Kidney (tissue), 14 donors: ENCODE data around the gene ENPP3. TPM values are rescaled to one million over a fixed set of nuclear protein-coding genes. Genes with fewer than 3 reads are reported as not detected.

Experiments used
- DNase-seq, 5 donors: peaks; one replicate each; pipeline ENCODE4 v3.0.0-alpha.2; 2013 to 2020
- FAIRE-seq: peaks from 2 replicates; lab custom pipeline; 2012; peaks lifted over from hg19 to GRCh38; lab: Jason Lieb, UNC
- H3K27ac ChIP-seq, 2 donors: one replicate each; pipeline ENCODE4 v1.7.0; 2013; ENCODE audit warnings: low read depth in 2 of 2, low read length in 2 of 2, inconsistent platforms in 1 of 2
- H3K27me3 ChIP-seq: one replicate; pipeline ENCODE4 v1.7.1; 2013; ENCODE audit warnings: low read length, inconsistent platforms; ENCODE audit not compliant: control insufficient read depth, insufficient read depth
- H3K36me3 ChIP-seq, 3 donors: one replicate each; pipeline versions ENCODE4 v1.7.0 to v1.7.1; 2013; ENCODE audit warnings: low read length in 3 of 3, control low read depth in 1 of 3, inconsistent platforms in 1 of 3; ENCODE audit not compliant: insufficient read depth in 3 of 3, control insufficient read depth in 2 of 3
- H3K4me1 ChIP-seq, 3 donors: one replicate each; pipeline versions ENCODE4 v1.7.0 to v1.7.1; 2013; ENCODE audit warnings: low read length in 3 of 3, inconsistent platforms in 1 of 3, low read depth in 1 of 3; ENCODE audit not compliant: control insufficient read depth in 2 of 3, insufficient read depth in 2 of 3
- H3K4me3 ChIP-seq, 3 donors: one replicate each; pipeline versions ENCODE4 v1.7.0 to v1.8.1; 2013; ENCODE audit warnings: low read length in 3 of 3, control low read depth in 1 of 3, inconsistent platforms in 1 of 3
- H3K9ac ChIP-seq, 3 donors: one replicate each; pipeline versions ENCODE4 v1.7.0 to v1.7.1; 2013; ENCODE audit warnings: low read length in 3 of 3, control low read depth in 1 of 3, inconsistent platforms in 1 of 3
- H3K9me3 ChIP-seq, 3 donors: one replicate each; pipeline versions ENCODE4 v1.7.0 to v1.7.1; 2013; ENCODE audit warnings: low read length in 3 of 3, control low read depth in 1 of 3, inconsistent platforms in 1 of 3; ENCODE audit not compliant: control insufficient read depth in 2 of 3, insufficient read depth in 1 of 3
- CTCF ChIP-seq: IDR thresholded peaks from 3 replicates; pipeline ENCODE4 v1.5.1; 2012; ENCODE audit warnings: mild to moderate bottlenecking, moderate library complexity, borderline replicate concordance; ENCODE audit not compliant: insufficient read depth; ENCODE audit errors: extremely low read depth
- intact Hi-C: fragments of 100-400 bp; cut with DNase I; formaldehyde crosslinking; loops from one replicate; pipeline ENCODE4 v1.11.1; 2022
- polyA plus RNA-seq: library from polyadenylated mRNA; stranded (reverse); fragments of 350-450 nt; fragmentation: Illumina TruSeq; extraction: RNeasy Lipid Tissue Mini Kit (QIAGEN cat#74804); gene quantifications from one replicate; pipeline ENCODE4 v1.2.3, GENCODE V29; 2014; ENCODE audit warnings: low read depth, low replicate concordance; ENCODE audit not compliant: insufficient read depth
- total RNA-seq: library from RNA; stranded (reverse); fragmentation: NEBNext Ultra II Directional; extraction: Animal tissue kit (Norgen Biotek cat#: 25700); gene quantifications from one replicate; pipeline ENCODE4 v1.2.1, GENCODE V29; 2021
- donor health status: control.
- donor health status: control.
- donor health status: control.
- donor health status: control.
- donor health status: control.
- donor health status: DM: yes; HTN: yes; CAD: no.
- donor health status: Normal renal cell carcinoma (clear cell type).

The ENPP3 gene
- total and polyA plus RNA-seq, 2 donors from 2014 or later: 2.0 to 2.5 TPM

GRCh38 chr6:131602781-131603312 lies 34.3 kb upstream of the ENPP3 start:
- intact Hi-C loops: no loop called here
- Histone ChIP-seq H3K9me3 (no peaks in the 10 kb centered on the region), H3K9ac (no peak overlapping the region), H3K4me1 (no peaks in the 10 kb centered on the region), H3K36me3 (peaks cover 6 to 50% (median 30%) of the 10 kb centered on the region in 3 donors), H3K27me3 (no peaks in the 10 kb centered on the region), H3K27ac (no peak overlapping the region), H3K4me3 (no peak overlapping the region)
- no peak for DNase-seq
- no peak for TF ChIP-seq CTCF
- FAIRE-seq: no peak

GRCh38 chr6:131613296-131613925 lies 23.7 kb upstream of the ENPP3 start:
- FAIRE-seq (peak; percentile 3), DNase-seq (no peak)
- H3K9me3 ChIP-seq: no peaks in the 10 kb centered on the region
- no peak overlapping the region for H3K4me3 ChIP-seq
- H3K9ac ChIP-seq: no peak overlapping the region
- peaks cover 3 to 52% (median 24%) of the 10 kb centered on the region in 3 donors for H3K36me3 ChIP-seq
- no peaks in the 10 kb centered on the region for H3K27me3 ChIP-seq
- no peak overlapping the region for H3K27ac ChIP-seq
- intact Hi-C loops: no loop called here
- no peak for TF ChIP-seq CTCF
- H3K4me1 ChIP-seq: no peaks in the 10 kb centered on the region

GRCh38 chr6:131615275-131615674 lies 21.8 kb upstream of the ENPP3 start:
- intact Hi-C loops: no loop called here
- H3K4me3 ChIP-seq: no peak overlapping the region
- H3K9ac ChIP-seq: no peak overlapping the region
- peaks cover 4 to 55% (median 27%) of the 10 kb centered on the region in 3 donors for H3K36me3 ChIP-seq
- DNase-seq: no peak
- TF ChIP-seq CTCF: no peak
- H3K4me1 ChIP-seq: no peaks in the 10 kb centered on the region
- no peaks in the 10 kb centered on the region for H3K9me3 ChIP-seq
- no peak for FAIRE-seq
- H3K27me3 ChIP-seq: no peaks in the 10 kb centered on the region
- no peak overlapping the region for H3K27ac ChIP-seq
